Trophoblast cell (in vitro differentiated cells and primary cell): ENCODE measurements around the gene CFTR.

Experiments
- DNase-seq, 2 donors: peaks; one replicate each; pipeline ENCODE4 v3.0.0-alpha.2; 2016
- H2AFZ ChIP-seq: 2 replicates; pipeline ENCODE4 v1.6.1; 2013; ENCODE audit warnings: low read length, moderate library complexity, mild to moderate bottlenecking; ENCODE audit not compliant: insufficient read depth, poor library complexity
- H2AK5ac ChIP-seq: 2 replicates; pipeline ENCODE4 v1.6.1; 2013; ENCODE audit warnings: mild to moderate bottlenecking, low read length
- H2BK120ac ChIP-seq: 2 replicates; pipeline ENCODE4 v1.6.1; 2013; ENCODE audit warnings: low read length, mild to moderate bottlenecking, moderate library complexity; ENCODE audit not compliant: insufficient read depth, poor library complexity
- H2BK12ac ChIP-seq: 2 replicates; pipeline ENCODE4 v1.6.1; 2013; ENCODE audit warnings: mild to moderate bottlenecking, low read length, moderate library complexity
- H2BK5ac ChIP-seq: 2 replicates; pipeline ENCODE4 v1.6.1; 2013; ENCODE audit warnings: low read length, low read depth, moderate library complexity, mild to moderate bottlenecking; ENCODE audit not compliant: poor library complexity
- H3K14ac ChIP-seq: 2 replicates; pipeline ENCODE4 v1.6.1; 2013; ENCODE audit warnings: mild to moderate bottlenecking, low read length
- H3K18ac ChIP-seq: 2 replicates; pipeline ENCODE4 v1.6.1; 2013; ENCODE audit warnings: mild to moderate bottlenecking, low read length
- H3K23ac ChIP-seq: 2 replicates; pipeline ENCODE4 v1.6.1; 2013; ENCODE audit warnings: low read length
- H3K27ac ChIP-seq: 2 replicates; pipeline ENCODE4 v1.5.1; 2013; ENCODE audit warnings: low read depth, mild to moderate bottlenecking, inconsistent platforms, low read length, moderate library complexity
- H3K27me3 ChIP-seq: 2 replicates; pipeline ENCODE4 v1.6.1; 2013; ENCODE audit warnings: inconsistent platforms, mild to moderate bottlenecking, low read length, moderate library complexity; ENCODE audit not compliant: insufficient read depth
- H3K36me3 ChIP-seq, 2 experiments: 1 replicate in 1 of 2; 2 replicates in 1 of 2; pipeline ENCODE4 v1.6.1; 2013; ENCODE audit warnings: low read length in 2 of 2, mild to moderate bottlenecking in 2 of 2, moderate library complexity in 1 of 2; ENCODE audit not compliant: insufficient read depth in 2 of 2, control insufficient read depth in 1 of 2
- H3K4ac ChIP-seq: 2 replicates; pipeline ENCODE4 v1.6.1; 2013; ENCODE audit warnings: low read depth, mild to moderate bottlenecking, low read length, moderate library complexity
- H3K4me1 ChIP-seq, 2 experiments: 1 replicate in 1 of 2; 2 replicates in 1 of 2; pipeline ENCODE4 v1.6.1; 2013; ENCODE audit warnings: low read length in 2 of 2, mild to moderate bottlenecking in 2 of 2, moderate library complexity in 1 of 2; ENCODE audit not compliant: insufficient read depth in 2 of 2, control insufficient read depth in 1 of 2
- H3K4me2 ChIP-seq: 2 replicates; pipeline ENCODE4 v1.6.1; 2013; ENCODE audit warnings: inconsistent platforms, mild to moderate bottlenecking, low read length, moderate library complexity
- H3K4me3 ChIP-seq: 2 replicates; pipeline ENCODE4 v1.5.1; 2013; ENCODE audit warnings: mild to moderate bottlenecking, low read depth, low read length, inconsistent platforms
- H3K79me1 ChIP-seq: one replicate; pipeline ENCODE4 v1.6.1; 2013; ENCODE audit warnings: low read length
- H3K79me2 ChIP-seq: 2 replicates; pipeline ENCODE4 v1.6.1; 2013; ENCODE audit warnings: low read length, mild to moderate bottlenecking; ENCODE audit not compliant: control insufficient read depth, insufficient read depth, poor library complexity
- H3K9ac ChIP-seq: 2 replicates; pipeline ENCODE4 v1.6.1; 2013; ENCODE audit warnings: mild to moderate bottlenecking, low read length
- H3K9me3 ChIP-seq: 2 replicates; pipeline ENCODE4 v1.6.1; 2013; ENCODE audit warnings: low read depth, mild to moderate bottlenecking, control low read depth, inconsistent platforms, low read length; ENCODE audit not compliant: insufficient read depth
- H4K12ac ChIP-seq: 2 replicates; pipeline ENCODE4 v1.6.1; 2013; ENCODE audit warnings: low read depth, mild to moderate bottlenecking, low read length, moderate library complexity
- H4K8ac ChIP-seq: 2 replicates; pipeline ENCODE4 v1.6.1; 2013; ENCODE audit warnings: low read depth, mild to moderate bottlenecking, low read length, moderate library complexity
- H4K91ac ChIP-seq: one replicate; pipeline ENCODE4 v1.6.1; 2013; ENCODE audit warnings: low read depth, mild to moderate bottlenecking, low read length, moderate library complexity
- WGBS: extraction: QIAGEN DNeasy Blood & Tissue Kit; methylation state at CpG from one replicate; pipeline ENCODE4 v1.1.7; 2013; ENCODE audit warnings: missing lambda C conversion rate; ENCODE audit not compliant: insufficient read length, insufficient coverage; ENCODE audit errors: extremely low coverage; 5-methylcytosine and 5-hydroxymethylcytosine counted together

Gene CFTR

GRCh38 chr7:117679120-117679519, 199.3 kb downstream of the CFTR start:
- no peak overlapping the region for H2AK5ac ChIP-seq
- no peaks in the 10 kb centered on the region for H3K27me3 ChIP-seq
- no peak overlapping the region for H4K12ac ChIP-seq
- H3K79me1 ChIP-seq = no peaks in the 10 kb centered on the region
- H3K4me1 ChIP-seq = no peaks in the 10 kb centered on the region
- no peak overlapping the region for H2BK120ac ChIP-seq
- H3K4me3 ChIP-seq = no peak overlapping the region
- H3K18ac ChIP-seq = no peak overlapping the region
- no peak overlapping the region for H4K91ac ChIP-seq
- no CpG with 5 or more reads among the region's 3 CpGs for WGBS
- H3K14ac ChIP-seq = no peak overlapping the region
- H3K36me3 ChIP-seq = no peaks in the 10 kb centered on the region
- no peak overlapping the region for H4K8ac ChIP-seq
- no peak overlapping the region for H2BK5ac ChIP-seq
- no peak overlapping the region for H3K9ac ChIP-seq
- H2BK12ac ChIP-seq = no peak overlapping the region
- no peak overlapping the region for H3K4ac ChIP-seq
- DNase-seq = no peak
- H3K9me3 ChIP-seq = no peaks in the 10 kb centered on the region
- no peak overlapping the region for H3K4me2 ChIP-seq
- H3K23ac ChIP-seq = no peak overlapping the region
- no peaks in the 10 kb centered on the region for H3K79me2 ChIP-seq
- no peak overlapping the region for H3K27ac ChIP-seq
- no peak overlapping the region for H2AFZ ChIP-seq

- Histone ChIP-seq H3K4me2 (no peak overlapping the region), H3K14ac (no peak overlapping the region), H2BK5ac (no peak overlapping the region), H3K79me2 (no peaks in the 10 kb centered on the region), H3K27me3 (no peaks in the 10 kb centered on the region), H2BK12ac (no peak overlapping the region), H3K4ac (no peak overlapping the region), H2AK5ac (no peak overlapping the region), H2BK120ac (no peak overlapping the region), H3K79me1 (no peaks in the 10 kb centered on the region), H3K4me1 (no peaks in the 10 kb centered on the region), H2AFZ (no peak overlapping the region), H3K9ac (no peak overlapping the region), H3K36me3 (no peaks in the 10 kb centered on the region), H3K27ac (no peak overlapping the region), H3K23ac (no peak overlapping the region), H4K91ac (no peak overlapping the region), H3K4me3 (no peak overlapping the region), H3K9me3 (no peaks in the 10 kb centered on the region), H3K18ac (no peak overlapping the region), H4K8ac (no peak overlapping the region), H4K12ac (no peak overlapping the region)
- peak; percentile 89 to 97 for DNase-seq
- no CpG with 5 or more reads among the region's 5 CpGs for WGBS
These were observed 203.0 kb downstream of the CFTR start for GRCh38 chr7:117682681-117683385.

- H4K91ac ChIP-seq = no peak overlapping the region
- no CpG with 5 or more reads among the region's 8 CpGs for WGBS
- no peak overlapping the region for H4K12ac ChIP-seq
- H2BK12ac ChIP-seq = no peak overlapping the region
- no peak overlapping the region for H3K9ac ChIP-seq
- H3K4me2 ChIP-seq = no peak overlapping the region
- H3K18ac ChIP-seq = no peak overlapping the region
- no peak overlapping the region for H3K14ac ChIP-seq
- H3K79me1 ChIP-seq = no peaks in the 10 kb centered on the region
- H2AK5ac ChIP-seq = no peak overlapping the region
- no peaks in the 10 kb centered on the region for H3K36me3 ChIP-seq
- no peaks in the 10 kb centered on the region for H3K9me3 ChIP-seq
- no peaks in the 10 kb centered on the region for H3K27me3 ChIP-seq
- no peak overlapping the region for H3K4me3 ChIP-seq
- no peak overlapping the region for H3K4ac ChIP-seq
- no peak overlapping the region for H2BK120ac ChIP-seq
- no peaks in the 10 kb centered on the region for H3K79me2 ChIP-seq
- H3K23ac ChIP-seq = no peak overlapping the region
- H3K4me1 ChIP-seq = no peaks in the 10 kb centered on the region
- H4K8ac ChIP-seq = no peak overlapping the region
- no peak overlapping the region for H3K27ac ChIP-seq
- no peak overlapping the region for H2BK5ac ChIP-seq
- DNase-seq = peak; percentile 76 to 87
- no peak overlapping the region for H2AFZ ChIP-seq
These were observed 203.8 kb downstream of the CFTR start for GRCh38 chr7:117683430-117684175.

GRCh38 chr7:117685795-117686194, 206.0 kb downstream of the CFTR start:
- Histone ChIP-seq H2BK5ac (no peak overlapping the region), H3K14ac (no peak overlapping the region), H4K91ac (no peak overlapping the region), H4K12ac (no peak overlapping the region), H2AK5ac (no peak overlapping the region), H3K27ac (no peak overlapping the region), H3K9me3 (no peaks in the 10 kb centered on the region), H3K4me3 (no peak overlapping the region), H3K4ac (no peak overlapping the region), H4K8ac (no peak overlapping the region), H3K4me1 (no peaks in the 10 kb centered on the region), H2BK12ac (no peak overlapping the region), H3K79me1 (no peaks in the 10 kb centered on the region), H3K79me2 (no peaks in the 10 kb centered on the region), H3K18ac (no peak overlapping the region), H3K9ac (no peak overlapping the region), H3K23ac (no peak overlapping the region), H3K4me2 (no peak overlapping the region), H3K27me3 (no peaks in the 10 kb centered on the region), H3K36me3 (no peaks in the 10 kb centered on the region), H2BK120ac (no peak overlapping the region), H2AFZ (no peak overlapping the region)
- no peak for DNase-seq
